ENCODE data around the gene C1QA. TPM values are rescaled to one million over a fixed set of nuclear protein-coding genes. Genes with fewer than 3 reads are reported as not detected.
A peak's percentile ranks its signal among the peaks of the same experiment; 100 is the strongest.

Gene C1QA
- total RNA-seq, 2 donors from 2014 or later: not detected

DNA sequence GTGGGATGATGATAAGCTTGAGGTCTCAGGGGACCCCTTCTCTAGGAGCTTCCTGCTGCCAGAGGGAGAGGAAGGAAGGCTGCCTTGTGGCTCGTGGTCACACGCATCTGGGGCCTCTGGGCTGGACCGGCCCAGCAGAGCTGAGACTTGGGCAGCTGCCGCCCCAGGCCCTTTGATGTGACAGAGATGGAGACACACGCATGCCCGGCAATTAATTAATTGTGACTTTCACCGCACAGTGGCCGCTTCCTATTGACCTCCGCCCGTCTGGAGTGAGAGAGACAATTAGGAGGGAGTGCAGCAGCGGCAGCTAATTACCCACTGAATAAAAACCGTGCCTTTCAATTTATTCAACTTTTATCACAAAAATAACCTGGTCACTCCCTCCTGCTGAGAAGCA, 16.6 kb upstream of the C1QA start:
- Histone ChIP-seq H3K9ac (ENCODE audit: extremely low read depth, low read length, poor library complexity, severe bottlenecking) (no peak overlapping the region), H3K36me3 (ENCODE audit: control insufficient read depth, insufficient read depth, low read length) (no peaks in the 10 kb centered on the region), H3K9me3 (ENCODE audit: control insufficient read depth, low read length) (no peaks in the 10 kb centered on the region), H3K4me1 (ENCODE audit: control insufficient read depth, insufficient read depth, low read length) (no peaks in the 10 kb centered on the region), H3K27me3 (ENCODE audit: control insufficient read depth, insufficient read depth, low read length, poor library complexity, severe bottlenecking) (no peaks in the 10 kb centered on the region), H3K4me3 (ENCODE audit: low read length) (no peak overlapping the region), H3K27ac (ENCODE audit: low read depth, low read length) (no peak overlapping the region)
- no peaks in the 10 kb centered on the region for H3K4me1 Mint-ChIP-seq
- H3K27me3 Mint-ChIP-seq (ENCODE audit: insufficient read depth): peaks cover 3% of the 10 kb centered on the region
- no peaks in the 10 kb centered on the region for H3K9me3 Mint-ChIP-seq
- DNase-seq: no peak
- H3K27ac Mint-ChIP-seq: no peak overlapping the region
- WGBS, 2 experiments (ENCODE audit: insufficient coverage in 1 of 2, insufficient read length in 1 of 2): 81 to 85% methylated on average over 5 to 12 of the region's 12 CpGs
- TF ChIP-seq, protein P1, sequence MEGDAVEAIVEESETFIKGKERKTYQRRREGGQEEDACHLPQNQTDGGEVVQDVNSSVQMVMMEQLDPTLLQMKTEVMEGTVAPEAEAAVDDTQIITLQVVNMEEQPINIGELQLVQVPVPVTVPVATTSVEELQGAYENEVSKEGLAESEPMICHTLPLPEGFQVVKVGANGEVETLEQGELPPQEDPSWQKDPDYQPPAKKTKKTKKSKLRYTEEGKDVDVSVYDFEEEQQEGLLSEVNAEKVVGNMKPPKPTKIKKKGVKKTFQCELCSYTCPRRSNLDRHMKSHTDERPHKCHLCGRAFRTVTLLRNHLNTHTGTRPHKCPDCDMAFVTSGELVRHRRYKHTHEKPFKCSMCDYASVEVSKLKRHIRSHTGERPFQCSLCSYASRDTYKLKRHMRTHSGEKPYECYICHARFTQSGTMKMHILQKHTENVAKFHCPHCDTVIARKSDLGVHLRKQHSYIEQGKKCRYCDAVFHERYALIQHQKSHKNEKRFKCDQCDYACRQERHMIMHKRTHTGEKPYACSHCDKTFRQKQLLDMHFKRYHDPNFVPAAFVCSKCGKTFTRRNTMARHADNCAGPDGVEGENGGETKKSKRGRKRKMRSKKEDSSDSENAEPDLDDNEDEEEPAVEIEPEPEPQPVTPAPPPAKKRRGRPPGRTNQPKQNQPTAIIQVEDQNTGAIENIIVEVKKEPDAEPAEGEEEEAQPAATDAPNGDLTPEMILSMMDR (conservative IDR thresholded peaks at IDR 0.05): no peak
- H3K4me3 Mint-ChIP-seq: no peak overlapping the region
- H3K36me3 Mint-ChIP-seq (ENCODE audit: low read depth): no peaks in the 10 kb centered on the region

DNA sequence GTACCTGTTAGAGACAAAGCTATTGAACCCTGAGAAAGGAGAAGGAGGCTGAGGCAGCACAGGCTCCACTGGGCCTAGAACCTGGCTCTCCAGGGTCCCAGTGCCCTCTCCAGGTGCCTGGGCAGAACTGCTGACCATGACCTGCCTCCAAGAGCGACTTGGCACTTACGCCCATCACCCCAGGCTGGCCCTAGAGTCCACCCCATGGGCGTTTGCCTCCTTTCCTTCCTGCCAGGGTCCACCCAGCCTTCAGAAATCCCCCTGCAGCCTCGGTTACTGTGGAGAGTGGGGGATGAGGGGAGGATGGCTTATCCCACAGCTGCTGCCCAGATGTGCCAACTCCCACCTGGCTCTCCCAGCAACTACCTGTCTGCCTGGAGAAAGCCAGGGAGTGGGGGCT, 14.7 kb upstream of the C1QA start:
- no peaks in the 10 kb centered on the region for H3K36me3 Mint-ChIP-seq (ENCODE audit: low read depth)
- peaks cover 4% of the 10 kb centered on the region for H3K4me1 ChIP-seq (ENCODE audit: control insufficient read depth, insufficient read depth, low read length)
- H3K27me3 Mint-ChIP-seq (ENCODE audit: insufficient read depth): peaks cover 3% of the 10 kb centered on the region
- H3K9ac ChIP-seq (ENCODE audit: extremely low read depth, low read length, poor library complexity, severe bottlenecking): no peak overlapping the region
- H3K27ac Mint-ChIP-seq: no peak overlapping the region
- TF ChIP-seq, protein P1 (conservative IDR thresholded peaks at IDR 0.05): no peak
- no peaks in the 10 kb centered on the region for H3K9me3 Mint-ChIP-seq
- H3K4me3 ChIP-seq (ENCODE audit: low read length): no peak overlapping the region
- H3K27me3 ChIP-seq (ENCODE audit: control insufficient read depth, insufficient read depth, low read length, poor library complexity, severe bottlenecking): no peaks in the 10 kb centered on the region
- H3K27ac ChIP-seq (ENCODE audit: low read depth, low read length): no peak overlapping the region
- 73% methylated on average over 4 of the region's 4 CpGs; no CpG with 5 or more reads in 1 of the 2 experiments for WGBS, 2 experiments (ENCODE audit: insufficient coverage in 1 of 2, insufficient read length in 1 of 2)
- no peak for DNase-seq
- H3K36me3 ChIP-seq (ENCODE audit: control insufficient read depth, insufficient read depth, low read length): no peaks in the 10 kb centered on the region
- H3K9me3 ChIP-seq (ENCODE audit: control insufficient read depth, low read length): no peaks in the 10 kb centered on the region
- H3K4me3 Mint-ChIP-seq: no peak overlapping the region
- H3K4me1 Mint-ChIP-seq: peaks cover 11% of the 10 kb centered on the region

DNA sequence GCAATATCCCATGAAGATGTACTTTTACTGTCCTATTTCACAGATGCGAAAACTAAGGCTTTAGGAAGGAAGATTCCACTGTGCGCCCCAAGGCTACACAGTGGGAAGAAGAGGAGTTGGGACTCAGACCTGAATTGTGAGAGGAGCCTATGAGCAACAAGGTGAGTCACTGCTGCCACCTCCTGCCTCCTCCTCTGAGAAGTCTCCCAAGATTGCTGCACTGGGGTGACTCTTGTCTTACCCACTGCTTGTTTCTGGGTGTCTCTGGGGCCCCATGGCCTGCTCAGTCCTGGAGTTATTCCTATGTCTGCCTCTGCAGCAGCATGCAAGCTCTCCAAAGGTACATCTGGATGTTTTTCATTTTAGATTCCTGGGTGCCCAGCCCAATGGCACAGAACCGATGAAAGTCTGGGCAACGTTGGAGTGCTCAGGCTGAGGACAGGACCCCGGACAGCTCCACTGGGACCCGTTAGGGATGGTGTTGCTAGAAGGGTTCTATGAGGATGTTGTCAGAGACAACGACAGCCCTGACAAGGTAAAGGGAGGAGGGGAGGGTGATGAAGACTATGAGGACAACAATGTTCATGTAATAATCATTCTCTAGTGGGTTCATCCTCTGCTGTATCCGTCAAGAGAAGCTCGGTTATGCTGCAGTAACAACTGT, 11.0 kb upstream of the C1QA start:
- peaks cover 29% of the 10 kb centered on the region for H3K4me1 Mint-ChIP-seq
- Histone ChIP-seq H3K9ac (ENCODE audit: extremely low read depth, low read length, poor library complexity, severe bottlenecking) (no peak overlapping the region), H3K9me3 (ENCODE audit: control insufficient read depth, low read length) (no peaks in the 10 kb centered on the region), H3K27me3 (ENCODE audit: control insufficient read depth, insufficient read depth, low read length, poor library complexity, severe bottlenecking) (no peaks in the 10 kb centered on the region), H3K27ac (ENCODE audit: low read depth, low read length) (no peak overlapping the region), H3K4me1 (ENCODE audit: control insufficient read depth, insufficient read depth, low read length) (peaks cover 4% of the 10 kb centered on the region), H3K36me3 (ENCODE audit: control insufficient read depth, insufficient read depth, low read length) (no peaks in the 10 kb centered on the region), H3K4me3 (ENCODE audit: low read length) (no peak overlapping the region)
- WGBS, 2 experiments (ENCODE audit: insufficient coverage in 1 of 2, insufficient read length in 1 of 2): 52 to 54% methylated on average over 9 of the region's 9 CpGs
- no peak overlapping the region for H3K4me3 Mint-ChIP-seq
- DNase-seq: peak; percentile 88
- H3K9me3 Mint-ChIP-seq: no peaks in the 10 kb centered on the region
- H3K27ac Mint-ChIP-seq: no peak overlapping the region
- TF ChIP-seq, protein P1 (conservative IDR thresholded peaks at IDR 0.05): no peak
- peaks cover 4% of the 10 kb centered on the region for H3K27me3 Mint-ChIP-seq (ENCODE audit: insufficient read depth)
- H3K36me3 Mint-ChIP-seq (ENCODE audit: low read depth): no peaks in the 10 kb centered on the region
